SK-N-MC (cell line): ENCODE data around the gene RNU1-2.
"Not testable (repeated sequence)": the region's sequence is repeated elsewhere in the genome, so short reads cannot be mapped to it uniquely, and the experiment has no call there.

Experiments used
- DNase-seq: peaks from one replicate; pipeline ENCODE4 v3.0.0-alpha.2; 2011; ENCODE audit warnings: low read depth, low spot score
- H3K27ac ChIP-seq: fragments of 200-600 bp; sonication (generic); 2 replicates; pipeline ENCODE4 v1.5.1; 2016; ENCODE audit warnings: mixed run types
- H3K36me3 ChIP-seq: fragments of 200-600 bp; sonication (generic); 2 replicates; pipeline ENCODE4 v1.6.1; 2017; ENCODE audit warnings: antibody characterized with exemption, low read length, mixed read lengths; ENCODE audit not compliant: insufficient read depth
- H3K4me3 ChIP-seq: fragments of 200-600 bp; sonication (generic); 2 replicates; pipeline ENCODE4 v1.5.1; 2016
- H3K9ac ChIP-seq: fragments of 200-600 bp; sonication (generic); 2 replicates; pipeline ENCODE4 v1.8.0; 2017; ENCODE audit warnings: mixed run types, mixed read lengths; ENCODE audit not compliant: insufficient read length
- H3K9me3 ChIP-seq: fragments of 200-600 bp; sonication (generic); 2 replicates; pipeline ENCODE4 v1.6.1; 2017; ENCODE audit warnings: low read depth, mild to moderate bottlenecking, antibody characterized with exemption, low read length, moderate library complexity, mixed read lengths
- EZH2 ChIP-seq: fragments of 200-600 bp; sonication (generic); IDR thresholded peaks from one replicate; pipeline ENCODE4 v1.6.1; 2017; ENCODE audit warnings: antibody characterized with exemption
- FOXP2 ChIP-seq: optimal IDR thresholded peaks from 2 replicates; pipeline ENCODE3; 2011; ENCODE audit warnings: mild to moderate bottlenecking, moderate library complexity; ENCODE audit not compliant: insufficient read depth; ENCODE audit errors: extremely low read length, control extremely low read depth
- POLR2AphosphoS5 ChIP-seq: IDR thresholded peaks from 2 replicates; pipeline ENCODE4 v1.6.1; 2012; ENCODE audit warnings: mild to moderate bottlenecking, low read depth, low read length, borderline replicate concordance

Gene RNU1-2

GRCh38 chr1:16873076-16873879 is 22.5 kb upstream of the RNU1-2 start:
- H3K9me3 ChIP-seq, H3K4me3 ChIP-seq, H3K36me3 ChIP-seq, H3K9ac ChIP-seq, DNase-seq, H3K27ac ChIP-seq: not testable (repeated sequence)

GRCh38 chr1:16874968-16875765 is 20.6 kb upstream of the RNU1-2 start:
- H3K27ac ChIP-seq, H3K9ac ChIP-seq, H3K4me3 ChIP-seq, H3K9me3 ChIP-seq, H3K36me3 ChIP-seq, DNase-seq: not testable (repeated sequence)

- not testable (repeated sequence) for H3K9me3 ChIP-seq, H3K27ac ChIP-seq, DNase-seq, H3K36me3 ChIP-seq, H3K9ac ChIP-seq, H3K4me3 ChIP-seq
Measured at GRCh38 chr1:16881742-16882141, 14.0 kb upstream of the RNU1-2 start.

GRCh38 chr1:16882986-16883385 is 12.8 kb upstream of the RNU1-2 start:
- Histone ChIP-seq H3K27ac (no peak overlapping the region), H3K9ac (no peak overlapping the region), H3K36me3 (no peaks in the 10 kb centered on the region), H3K9me3 (no peaks in the 10 kb centered on the region), H3K4me3 (no peak overlapping the region)
- TF ChIP-seq POLR2AphosphoS5 (no peak), EZH2 (no peak), FOXP2 (no peak)
- no peak for DNase-seq

- DNase-seq, H3K9ac ChIP-seq, H3K9me3 ChIP-seq, H3K36me3 ChIP-seq, H3K27ac ChIP-seq, H3K4me3 ChIP-seq: not testable (repeated sequence)
Measured at GRCh38 chr1:16884487-16884886, 11.3 kb upstream of the RNU1-2 start.

GRCh38 chr1:16886860-16887605 is 8.7 kb upstream of the RNU1-2 start:
- H3K9me3 ChIP-seq: no peaks in the 10 kb centered on the region
- no peak overlapping the region for H3K4me3 ChIP-seq
- TF ChIP-seq POLR2AphosphoS5 (no peak), FOXP2 (no peak)
- no peak overlapping the region for H3K27ac ChIP-seq
- no peaks in the 10 kb centered on the region for H3K36me3 ChIP-seq
- no peak for DNase-seq
- no peak overlapping the region for H3K9ac ChIP-seq

GRCh38 chr1:16888860-16889816 is 6.6 kb upstream of the RNU1-2 start:
- Histone ChIP-seq H3K27ac (no peak overlapping the region), H3K4me3 (no peak overlapping the region), H3K36me3 (no peaks in the 10 kb centered on the region), H3K9me3 (no peaks in the 10 kb centered on the region), H3K9ac (no peak overlapping the region)
- TF ChIP-seq POLR2AphosphoS5 (peak; percentile 69; the same call in 1 of the 2 replicates), FOXP2 (no peak), EZH2 (no peak)
- DNase-seq: no peak

- peak overlapping the region; percentile 56 for H3K27ac ChIP-seq
- not testable (repeated sequence) for H3K9me3 ChIP-seq, H3K9ac ChIP-seq, DNase-seq, H3K36me3 ChIP-seq, H3K4me3 ChIP-seq
Measured at GRCh38 chr1:16890539-16891021, 5.2 kb upstream of the RNU1-2 start.

GRCh38 chr1:16891057-16891456 is 4.7 kb upstream of the RNU1-2 start:
- H3K4me3 ChIP-seq, H3K36me3 ChIP-seq, H3K9ac ChIP-seq, DNase-seq, H3K9me3 ChIP-seq: not testable (repeated sequence)
- H3K27ac ChIP-seq: peak overlapping the region; percentile 56

- not testable (repeated sequence) for H3K36me3 ChIP-seq, H3K4me3 ChIP-seq, DNase-seq, H3K9me3 ChIP-seq, H3K27ac ChIP-seq, H3K9ac ChIP-seq
Measured at GRCh38 chr1:16892978-16893525, 2.7 kb upstream of the RNU1-2 start.

- not testable (repeated sequence) for H3K27ac ChIP-seq, DNase-seq, H3K36me3 ChIP-seq, H3K4me3 ChIP-seq, H3K9me3 ChIP-seq, H3K9ac ChIP-seq
Measured at GRCh38 chr1:16893796-16894195, 2.0 kb upstream of the RNU1-2 start.

GRCh38 chr1:16894338-16894737 is 1.4 kb upstream of the RNU1-2 start:
- not testable (repeated sequence) for H3K9me3 ChIP-seq, DNase-seq, H3K4me3 ChIP-seq, H3K9ac ChIP-seq, H3K36me3 ChIP-seq, H3K27ac ChIP-seq
